PC-3 (cell line): Measurements from ENCODE around the gene CTNND2.

ENCODE experiments used
- CTCF ChIP-seq: fragments of 300-600 bp; sonication (generic); conservative IDR thresholded peaks from 2 replicates; pipeline ENCODE4 v1.5.1; 2017; ENCODE audit warnings: antibody characterized with exemption, low read depth, mild to moderate bottlenecking, low read length
- EZH2 ChIP-seq: fragments of 300-600 bp; sonication (generic); IDR thresholded peaks from one replicate; pipeline ENCODE4 v1.6.1; 2017; ENCODE audit warnings: antibody characterized with exemption, mild to moderate bottlenecking, low read length; ENCODE audit not compliant: unreplicated experiment
- EZH2phosphoT487 ChIP-seq: fragments of 300-600 bp; sonication (generic); IDR thresholded peaks from 2 replicates; pipeline ENCODE4 v1.6.1; 2018; ENCODE audit warnings: mild to moderate bottlenecking, antibody characterized with exemption, low read length, borderline replicate concordance

- TF ChIP-seq CTCF = no peak
- TF ChIP-seq EZH2phosphoT487 = no peak
- no peak for TF ChIP-seq EZH2
These were observed 798.5 kb downstream of the CTNND2 start for GRCh38 chr5:11105696-11106095.
